ENCODE results near the gene XYLT1. TPM values are rescaled to one million over a fixed set of nuclear protein-coding genes. Genes with fewer than 3 reads are reported as not detected.

Gene XYLT1
- total RNA-seq, 1 experiment from 2014 or later: 7.3 TPM

DNA sequence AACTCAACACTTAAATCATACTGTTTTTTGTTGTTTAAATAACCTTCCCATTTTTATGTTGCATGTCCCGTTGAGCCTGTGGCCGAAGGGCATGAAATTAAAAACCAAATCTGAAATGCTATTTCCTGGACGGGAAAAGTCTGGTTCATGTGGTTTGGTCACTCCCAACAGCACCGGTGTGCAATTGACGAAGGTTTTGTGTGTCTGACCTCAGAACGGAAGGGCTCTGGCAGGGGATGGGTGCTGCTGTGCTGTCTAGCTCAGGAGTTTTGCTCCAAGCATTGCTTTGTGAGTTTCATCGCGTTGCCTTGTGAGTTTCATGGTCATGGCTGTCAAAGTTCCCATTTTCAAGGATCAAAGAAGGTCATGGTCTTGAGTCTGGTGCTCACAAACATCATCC is 363.3 kb downstream of the XYLT1 start:
- DNase-seq: no peak
- no peaks in the 10 kb centered on the region for H3K9me3 ChIP-seq
- H3K36me3 ChIP-seq: no peaks in the 10 kb centered on the region
- no peak overlapping the region for H3K4me3 ChIP-seq
- no peaks in the 10 kb centered on the region for H3K27me3 ChIP-seq

DNA sequence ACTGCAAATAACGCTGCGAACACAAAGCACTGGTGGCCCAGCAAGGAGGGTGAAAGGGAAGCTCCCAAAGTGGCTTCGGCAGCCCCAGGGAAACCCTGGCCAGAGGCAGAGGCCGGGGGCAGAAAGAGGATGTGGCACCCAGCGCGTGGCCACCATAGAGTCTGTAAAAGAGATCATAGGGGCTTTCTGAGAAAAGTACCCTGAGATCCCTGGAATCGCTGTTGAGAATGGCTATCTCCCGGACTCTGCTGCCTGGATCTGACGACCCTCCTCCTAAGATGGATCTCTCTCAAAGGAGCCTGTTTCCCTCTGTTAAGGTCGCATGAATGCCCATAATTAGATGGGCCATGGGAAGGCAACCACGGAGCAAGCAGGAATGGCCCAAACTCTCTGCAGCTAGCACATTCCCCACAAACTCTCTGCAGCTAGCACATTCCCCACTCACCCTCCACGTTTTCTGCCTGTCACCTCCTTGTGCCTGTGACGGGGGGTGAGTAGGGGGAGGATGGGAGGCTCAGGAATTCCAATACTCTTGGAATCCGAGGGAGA is 364.4 kb downstream of the XYLT1 start:
- Histone ChIP-seq H3K27me3 (no peaks in the 10 kb centered on the region), H3K9me3 (no peaks in the 10 kb centered on the region), H3K4me3 (no peak overlapping the region), H3K36me3 (no peaks in the 10 kb centered on the region)
- DNase-seq: no peak

DNA sequence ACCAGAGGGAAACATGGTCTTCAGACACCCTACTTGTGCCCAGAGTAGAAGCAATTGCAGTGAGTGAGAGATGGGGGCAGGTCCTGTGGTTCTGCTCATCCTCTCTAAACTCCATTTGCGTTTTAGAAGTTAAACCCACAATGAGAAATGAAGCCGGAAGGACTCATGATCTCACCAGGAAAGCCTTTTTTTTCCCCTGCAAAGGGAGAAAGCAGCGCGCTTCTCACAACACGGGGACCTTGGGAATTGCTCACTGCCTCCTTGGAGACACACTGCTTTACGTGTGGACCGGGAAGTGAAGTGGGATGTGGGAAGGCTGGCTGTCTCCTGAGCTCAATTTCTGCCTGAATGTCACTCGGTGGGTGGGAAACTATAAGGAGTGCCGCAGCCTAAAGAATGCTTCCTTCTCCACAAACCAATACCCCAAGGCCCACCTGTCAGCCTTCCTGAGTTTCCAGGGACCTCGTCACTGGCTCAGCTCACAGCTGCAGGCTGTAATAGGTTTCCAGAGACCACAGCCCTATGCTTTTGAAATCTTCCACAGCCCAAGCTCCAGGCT is 365.4 kb downstream of the XYLT1 start:
- no peaks in the 10 kb centered on the region for H3K36me3 ChIP-seq
- H3K4me3 ChIP-seq: no peak overlapping the region
- no peaks in the 10 kb centered on the region for H3K9me3 ChIP-seq
- H3K27me3 ChIP-seq: no peaks in the 10 kb centered on the region
- no peak for DNase-seq

GRCh38 chr16:17104654-17105053 is 366.1 kb downstream of the XYLT1 start:
- no peak overlapping the region for H3K4me3 ChIP-seq
- no peaks in the 10 kb centered on the region for H3K36me3 ChIP-seq
- DNase-seq: no peak
- H3K9me3 ChIP-seq: no peaks in the 10 kb centered on the region
- no peaks in the 10 kb centered on the region for H3K27me3 ChIP-seq

DNA sequence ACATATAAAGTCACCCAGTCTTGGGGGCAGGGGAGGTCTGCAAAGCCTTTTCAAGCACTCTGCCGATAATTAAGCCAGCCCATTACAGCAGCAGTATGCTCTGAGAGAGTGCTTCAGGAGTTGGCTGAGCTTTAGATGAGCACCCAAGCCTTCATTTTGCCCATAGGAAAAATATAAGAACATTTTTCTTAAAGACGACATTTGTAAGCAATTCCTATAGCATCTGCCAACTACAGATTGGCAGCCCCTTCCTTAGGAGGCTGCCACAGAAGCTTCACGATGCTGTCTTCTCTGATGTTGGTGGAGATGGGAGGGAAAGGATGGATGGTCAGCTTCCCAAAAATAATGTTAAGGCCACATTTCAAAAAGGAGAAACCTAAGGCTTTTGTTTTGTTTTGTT is 367.5 kb downstream of the XYLT1 start:
- DNase-seq: no peak
- no peak overlapping the region for H3K4me3 ChIP-seq
- H3K9me3 ChIP-seq: no peaks in the 10 kb centered on the region
- H3K36me3 ChIP-seq: no peaks in the 10 kb centered on the region
- no peaks in the 10 kb centered on the region for H3K27me3 ChIP-seq

GRCh38 chr16:17101646-17102045 is 369.1 kb downstream of the XYLT1 start:
- no peak for DNase-seq
- H3K9me3 ChIP-seq: no peaks in the 10 kb centered on the region
- no peaks in the 10 kb centered on the region for H3K36me3 ChIP-seq
- no peaks in the 10 kb centered on the region for H3K27me3 ChIP-seq
- no peak overlapping the region for H3K4me3 ChIP-seq

GRCh38 chr16:17098685-17099084 is 372.1 kb downstream of the XYLT1 start:
- DNase-seq: no peak
- Histone ChIP-seq H3K36me3 (no peaks in the 10 kb centered on the region), H3K27me3 (0 out of 2 replicates have a peak, but pooled peaks cover 3% of the 10 kb centered on the region), H3K9me3 (no peaks in the 10 kb centered on the region), H3K4me3 (no peak overlapping the region)

DNA sequence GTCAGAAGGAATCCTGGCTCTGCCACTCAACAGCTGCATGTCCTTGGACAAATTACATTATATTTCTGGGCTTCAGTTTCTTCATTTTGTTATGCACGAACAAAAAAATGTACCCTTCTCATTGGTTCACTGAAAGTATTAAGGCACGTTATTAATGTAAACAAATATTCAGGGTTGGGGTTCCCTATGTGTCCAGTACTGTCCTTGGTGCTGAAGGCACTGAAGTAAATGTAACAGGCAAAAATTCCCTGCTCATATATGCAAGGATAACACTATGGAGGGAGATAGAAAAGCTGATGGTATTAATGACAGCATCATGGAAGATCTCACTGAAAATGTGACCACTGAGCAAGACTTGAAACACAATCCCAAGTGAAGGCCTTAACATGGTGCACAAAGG is 386.6 kb downstream of the XYLT1 start:
- Histone ChIP-seq H3K9me3 (no peaks in the 10 kb centered on the region), H3K36me3 (no peaks in the 10 kb centered on the region), H3K27me3 (peaks cover 17% of the 10 kb centered on the region), H3K4me3 (no peak overlapping the region)
- DNase-seq: no peak

DNA sequence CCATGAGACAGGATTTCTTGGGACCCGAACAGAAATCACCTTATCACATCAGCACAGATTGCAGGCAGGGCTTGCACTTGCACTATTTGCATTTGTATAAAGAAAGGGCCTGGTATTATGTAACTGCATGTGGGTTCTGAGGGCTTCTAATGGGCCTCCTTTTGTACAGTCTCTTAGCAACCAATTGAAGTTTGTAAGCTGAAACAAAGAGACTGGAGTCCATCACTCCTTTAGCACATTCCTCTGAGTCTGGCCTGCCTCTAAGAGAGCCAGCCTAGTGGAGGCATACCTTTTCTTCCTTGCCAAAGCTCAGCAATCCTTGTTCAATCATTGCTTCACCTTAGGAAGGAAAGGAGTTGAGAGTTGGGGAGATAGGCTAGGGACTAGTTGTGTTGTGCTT is 387.1 kb downstream of the XYLT1 start:
- peaks cover 20% of the 10 kb centered on the region for H3K27me3 ChIP-seq
- no peak for DNase-seq
- H3K36me3 ChIP-seq: no peaks in the 10 kb centered on the region
- no peak overlapping the region for H3K4me3 ChIP-seq
- no peaks in the 10 kb centered on the region for H3K9me3 ChIP-seq

- no peak for DNase-seq
- Histone ChIP-seq H3K36me3 (no peaks in the 10 kb centered on the region), H3K4me3 (no peak overlapping the region), H3K27me3 (peaks cover 21% of the 10 kb centered on the region), H3K9me3 (no peaks in the 10 kb centered on the region)
These were observed 388.5 kb downstream of the XYLT1 start for GRCh38 chr16:17082095-17082882.

DNA sequence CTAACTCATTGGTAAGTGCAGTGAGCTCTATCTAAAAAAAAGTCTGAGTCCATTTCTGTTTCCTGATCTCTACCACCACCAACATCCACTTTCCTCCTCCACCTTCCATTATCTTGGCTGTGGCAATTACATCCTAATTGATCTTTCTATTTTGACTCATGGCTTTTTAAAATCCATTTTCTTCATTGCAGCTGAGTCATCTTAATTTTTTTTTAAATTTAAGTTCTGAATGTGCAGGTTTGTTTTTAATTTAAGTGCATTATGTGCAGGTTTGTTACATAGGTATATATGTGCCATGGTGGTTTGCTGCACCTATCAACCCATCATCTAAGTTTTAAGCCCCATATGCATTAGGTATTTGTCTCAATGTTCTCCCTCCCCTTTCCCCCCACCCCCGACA is 390.7 kb downstream of the XYLT1 start:
- Histone ChIP-seq H3K4me3 (no peak overlapping the region), H3K36me3 (no peaks in the 10 kb centered on the region), H3K9me3 (no peaks in the 10 kb centered on the region), H3K27me3 (peaks cover 30% of the 10 kb centered on the region)
- DNase-seq: no peak

DNA sequence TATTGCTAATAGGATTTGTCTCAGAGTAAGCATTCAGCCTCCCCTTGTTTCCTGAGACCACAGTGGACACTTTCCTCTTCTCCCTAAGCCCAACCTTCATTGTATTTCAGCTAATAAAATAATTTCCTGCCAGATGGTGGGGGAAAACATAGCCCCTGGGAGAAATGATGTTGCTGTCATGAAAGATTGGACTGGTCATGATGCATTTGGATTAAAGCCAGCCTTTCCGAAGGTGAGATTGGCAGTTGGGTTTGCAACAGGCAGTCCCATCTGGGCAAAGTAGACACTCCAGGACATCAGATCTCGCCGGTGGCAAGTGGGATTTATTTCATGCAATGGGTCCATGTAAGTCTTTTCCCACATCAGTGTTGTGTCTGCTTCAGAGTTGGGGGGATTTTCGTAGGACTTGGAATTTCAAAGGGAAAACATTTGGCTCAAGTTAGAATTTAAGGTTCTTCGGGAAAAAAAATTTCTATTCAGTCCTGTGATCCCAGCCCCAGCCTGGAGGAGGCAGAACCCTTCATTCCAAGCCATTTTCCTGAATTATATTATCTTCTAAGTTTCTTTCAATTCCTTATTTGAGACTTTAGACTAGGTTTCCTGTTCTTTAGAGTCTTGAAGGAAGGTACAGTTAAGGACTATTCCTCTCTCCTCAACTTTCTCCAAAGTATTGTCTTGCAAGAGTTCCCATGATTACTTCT is 391.7 kb downstream of the XYLT1 start:
- no peaks in the 10 kb centered on the region for H3K9me3 ChIP-seq
- DNase-seq: no peak
- peaks cover 28% of the 10 kb centered on the region for H3K27me3 ChIP-seq
- H3K4me3 ChIP-seq: no peak overlapping the region
- no peaks in the 10 kb centered on the region for H3K36me3 ChIP-seq

GRCh38 chr16:17076818-17077498 is 393.8 kb downstream of the XYLT1 start:
- Histone ChIP-seq H3K4me3 (no peak overlapping the region), H3K27me3 (peaks cover 32% of the 10 kb centered on the region), H3K36me3 (no peaks in the 10 kb centered on the region), H3K9me3 (no peaks in the 10 kb centered on the region)
- DNase-seq: no peak

- H3K4me3 ChIP-seq: no peak overlapping the region
- H3K9me3 ChIP-seq: no peaks in the 10 kb centered on the region
- H3K36me3 ChIP-seq: no peaks in the 10 kb centered on the region
- no peak for DNase-seq
- H3K27me3 ChIP-seq: peaks cover 32% of the 10 kb centered on the region
These were observed 394.5 kb downstream of the XYLT1 start for GRCh38 chr16:17076092-17076754.

DNA sequence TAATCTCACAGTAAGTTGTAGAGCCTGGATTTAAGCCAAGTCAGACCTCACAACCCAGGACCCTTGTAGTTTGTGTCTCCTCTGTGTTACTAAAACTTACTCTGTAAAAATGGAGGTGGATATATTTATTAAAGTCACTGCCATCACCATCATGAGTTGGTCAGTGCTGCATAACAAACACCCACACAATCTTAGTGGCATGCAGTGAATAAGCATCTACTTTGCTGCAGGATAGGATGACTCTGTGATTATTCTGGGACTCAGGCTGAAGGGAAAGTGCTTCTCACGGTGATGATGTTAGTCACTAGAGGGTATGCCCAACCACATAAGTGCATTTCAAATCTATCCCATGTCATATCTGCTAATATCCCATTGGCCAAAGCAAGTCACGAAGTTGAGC is 398.7 kb downstream of the XYLT1 start:
- peaks cover 20% of the 10 kb centered on the region for H3K27me3 ChIP-seq
- no peaks in the 10 kb centered on the region for H3K9me3 ChIP-seq
- H3K36me3 ChIP-seq: no peaks in the 10 kb centered on the region
- peak; percentile 10 for DNase-seq
- H3K4me3 ChIP-seq: no peak overlapping the region

- H3K27me3 ChIP-seq: peaks cover 14% of the 10 kb centered on the region
- DNase-seq: no peak
- no peaks in the 10 kb centered on the region for H3K36me3 ChIP-seq
- no peak overlapping the region for H3K4me3 ChIP-seq
- H3K9me3 ChIP-seq: no peaks in the 10 kb centered on the region
These were observed 399.7 kb downstream of the XYLT1 start for GRCh38 chr16:17070882-17071592.

All from MG63 (cell line).